A549 treated with AZD2906 at 1 μM for 4 hours (cell line): Measurements from ENCODE around the gene ENC1. TPM values are rescaled to one million over a fixed set of nuclear protein-coding genes. Genes with fewer than 3 reads are reported as not detected.

Experiments
- total RNA-seq: library from RNA; stranded (reverse); fragments of 200-300 nt; extraction: Qiagen RNA extraction; gene quantifications from 5 replicates; pipeline ENCODE4 v1.2.3, GENCODE V29; 2022

ENC1 gene, protein sequence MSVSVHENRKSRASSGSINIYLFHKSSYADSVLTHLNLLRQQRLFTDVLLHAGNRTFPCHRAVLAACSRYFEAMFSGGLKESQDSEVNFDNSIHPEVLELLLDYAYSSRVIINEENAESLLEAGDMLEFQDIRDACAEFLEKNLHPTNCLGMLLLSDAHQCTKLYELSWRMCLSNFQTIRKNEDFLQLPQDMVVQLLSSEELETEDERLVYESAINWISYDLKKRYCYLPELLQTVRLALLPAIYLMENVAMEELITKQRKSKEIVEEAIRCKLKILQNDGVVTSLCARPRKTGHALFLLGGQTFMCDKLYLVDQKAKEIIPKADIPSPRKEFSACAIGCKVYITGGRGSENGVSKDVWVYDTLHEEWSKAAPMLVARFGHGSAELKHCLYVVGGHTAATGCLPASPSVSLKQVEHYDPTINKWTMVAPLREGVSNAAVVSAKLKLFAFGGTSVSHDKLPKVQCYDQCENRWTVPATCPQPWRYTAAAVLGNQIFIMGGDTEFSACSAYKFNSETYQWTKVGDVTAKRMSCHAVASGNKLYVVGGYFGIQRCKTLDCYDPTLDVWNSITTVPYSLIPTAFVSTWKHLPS
- 3.3 to 4.4 TPM (median 3.6 TPM) in 5 replicates for total RNA-seq

DNA sequence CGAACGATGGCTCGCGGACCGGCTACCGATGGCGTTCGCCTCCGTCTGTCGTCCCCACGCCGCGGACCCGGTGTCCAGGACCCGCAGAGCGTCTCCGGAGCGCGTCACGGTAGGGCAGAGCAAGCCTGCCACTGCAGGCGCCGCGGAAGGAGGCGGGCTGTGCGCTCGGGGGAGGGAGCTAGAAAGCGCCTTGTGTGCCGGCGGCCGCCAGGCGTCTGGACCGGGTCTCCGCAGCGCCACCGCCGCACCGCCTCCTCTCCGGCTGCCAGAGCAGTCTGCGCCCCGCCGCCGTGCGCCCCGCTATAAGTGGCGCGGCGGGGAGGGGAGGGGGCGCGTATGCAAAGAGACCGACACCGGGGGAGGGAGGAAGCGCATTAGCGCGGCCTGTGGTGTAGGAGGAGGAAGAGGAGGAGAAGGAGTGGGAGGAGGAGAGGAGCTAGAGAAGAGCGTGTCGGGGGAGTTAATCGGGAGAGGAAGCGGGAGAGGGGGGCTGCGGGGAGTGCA, at the start of gene ENC1:
ENC1 (minus strand) TSS at position 279 of the 504 bp plus-strand sequence. CDS start 4,243 bp downstream, outside the sequence.

DNA sequence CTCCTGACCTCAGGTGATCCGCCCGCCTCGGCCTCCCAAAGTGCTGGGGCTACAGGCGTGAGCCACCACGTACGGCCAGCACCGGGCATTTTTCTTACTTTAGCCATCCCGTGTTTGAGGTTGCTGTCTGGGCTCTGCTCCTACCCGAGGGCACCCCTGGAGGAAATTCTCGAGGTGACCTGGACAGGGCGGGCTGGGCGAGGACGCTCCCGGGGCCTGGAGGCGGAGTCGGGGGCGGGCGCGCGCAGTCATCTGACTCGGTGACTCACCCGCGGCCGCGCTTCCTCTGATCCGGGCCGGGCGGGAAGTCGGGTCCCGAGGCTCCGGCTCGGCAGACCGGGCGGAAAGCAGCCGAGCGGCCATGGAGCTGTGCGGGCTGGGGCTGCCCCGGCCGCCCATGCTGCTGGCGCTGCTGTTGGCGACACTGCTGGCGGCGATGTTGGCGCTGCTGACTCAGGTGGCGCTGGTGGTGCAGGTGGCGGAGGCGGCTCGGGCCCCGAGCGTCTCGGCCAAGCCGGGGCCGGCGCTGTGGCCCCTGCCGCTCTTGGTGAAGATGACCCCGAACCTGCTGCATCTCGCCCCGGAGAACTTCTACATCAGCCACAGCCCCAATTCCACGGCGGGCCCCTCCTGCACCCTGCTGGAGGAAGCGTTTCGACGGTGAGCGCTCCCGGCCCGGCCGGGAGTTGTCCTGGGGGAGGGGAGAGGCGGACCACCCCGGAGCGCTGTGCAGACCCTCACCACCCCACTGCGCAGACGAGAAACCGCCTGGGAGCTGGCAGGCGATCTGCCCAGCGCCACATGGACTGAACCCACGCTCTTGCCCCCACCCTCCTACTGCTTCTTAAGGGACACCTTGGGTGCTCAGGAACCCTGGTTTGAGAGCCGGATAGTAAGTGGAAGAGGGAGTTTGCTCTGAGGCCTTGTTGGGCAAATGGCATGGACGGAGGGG, 44.6 kb upstream of the ENC1 start, which contains the start of gene HEXB:
HEXB (plus strand) TSS at position 334 of the 952 bp plus-strand sequence; CDS start at position 362, 28 bp downstream.

Other genes starting within 250 kb of the ENC1 start
- 99.7 to 111 TPM (median 108 TPM) in 5 replicates for gene HEXB, start 44.5 kb upstream of the ENC1 start, total RNA-seq
- gene GFM2, start 126.4 kb upstream of the ENC1 start, total RNA-seq: 19.1 to 25.8 TPM (median 20.9 TPM) in 5 replicates
- 113 to 149 TPM (median 119 TPM) in 5 replicates for gene NSA2, start 126.5 kb upstream of the ENC1 start, total RNA-seq
- gene FAM169A, start 225.7 kb upstream of the ENC1 start, total RNA-seq: 4.1 to 6.9 TPM (median 6.3 TPM) in 5 replicates